Psoas muscle (tissue), 8 donors: ENCODE data around the gene MGRN1. TPM values are rescaled to one million over a fixed set of nuclear protein-coding genes. Genes with fewer than 3 reads are reported as not detected.

Experiments
- ATAC-seq, 4 donors: fragments of 200-7000 bp; cut with Tn5 transposase; one replicate each; pipeline ENCODE4 v1.9.1; 2020; ENCODE audit warnings: moderate library complexity in 3 of 4, mild to moderate bottlenecking in 2 of 4
- DNase-seq, 2 donors: peaks; one replicate each; pipeline ENCODE4 v3.0.0-alpha.2; 2020
- H3K27ac ChIP-seq: fragments of 200-600 bp; one replicate; pipeline ENCODE4 v1.8.0; 2022
- H3K27me3 ChIP-seq, 3 donors: fragments of 200-600 bp in 1 of 3; one replicate each; pipeline versions ENCODE4 v1.6.1 to v1.8.0; 2013 to 2022; ENCODE audit warnings: low read length in 2 of 3, mild to moderate bottlenecking in 2 of 3, moderate library complexity in 1 of 3; ENCODE audit not compliant: insufficient read depth in 3 of 3
- H3K36me3 ChIP-seq, 2 donors: fragments of 200-600 bp in 1 of 2; one replicate each; pipeline versions ENCODE4 v1.6.1 to v1.8.0; 2013 to 2022; ENCODE audit warnings: low read depth in 1 of 2, mild to moderate bottlenecking in 1 of 2, moderate library complexity in 1 of 2; ENCODE audit not compliant: insufficient read depth in 1 of 2
- H3K4me1 ChIP-seq: fragments of 200-600 bp; one replicate; pipeline ENCODE4 v1.8.0; 2022
- H3K4me3 ChIP-seq: fragments of 200-600 bp; one replicate; pipeline ENCODE4 v1.8.0; 2022; ENCODE audit warnings: mild to moderate bottlenecking
- H3K9me3 ChIP-seq: fragments of 200-600 bp; one replicate; pipeline ENCODE4 v1.8.0; 2022
- CTCF ChIP-seq: fragments of 200-600 bp; IDR thresholded peaks from one replicate; pipeline ENCODE4 v1.8.0; 2022; ENCODE audit warnings: antibody characterized with exemption
- WGBS, 3 donors: extraction: QIAGEN DNeasy Blood & Tissue Kit; methylation state at CpG; one replicate each; pipeline versions ENCODE4 v1.1.6 to v1.1.7; 2013; 5-methylcytosine and 5-hydroxymethylcytosine counted together
- intact Hi-C, 2 donors: fragments of 100-400 bp; cut with DNase I; formaldehyde crosslinking; loops; one replicate each; pipeline versions ENCODE4 v1.11.0 to v1.14.2; 2022
- polyA plus RNA-seq, 3 donors: library from polyadenylated mRNA; stranded (reverse); fragments of 200-250 nt; gene quantifications; one replicate each; pipeline ENCODE4 v1.2.3, GENCODE V29; 2013
- total RNA-seq, 4 donors: library from RNA; stranded (reverse); fragmentation: NEBNext Ultra II Directional in 2 of 4; extraction: Animal tissue kit (Norgen Biotek cat#: 25700) in 2 of 4; gene quantifications; one replicate each; pipeline versions ENCODE4 v1.2.1 to v1.2.4, GENCODE V29; 2021 to 2023
- donor health status: healthy with polysubstance abuse.
- donor health status: DM: no; HTN: no; CAD: no; lungs with moderate emphysema.
- donor health status: Bipolar disorder and iron deficiency.
- donor health status: healthy.
- donor health status: DM: yes; HTN: yes; CAD: no.
- donor health status: DM: no; HTN: no; CAD: no.
- donor health status: DM: no; HTN: no; CAD: no.
- donor health status: DM: yes; HTN: yes; CAD: no.

Gene MGRN1
- total and polyA plus RNA-seq, 7 donors: 20.2 to 63.1 (median 44.2) TPM

- DNase-seq (no peak), ATAC-seq (peak in 1 of 4 donors; percentile 30)
- peaks cover 10% of the 10 kb centered on the region for H3K4me1 ChIP-seq
- H3K27me3 ChIP-seq: no peaks in the 10 kb centered on the region
- peaks cover 0 to 47% of the 10 kb centered on the region in 2 donors for H3K36me3 ChIP-seq
- no peak overlapping the region for H3K4me3 ChIP-seq
- 72 to 79% (median 76%) methylated on average over 11 of the region's 11 CpGs for WGBS, 3 donors
- H3K27ac ChIP-seq: no peak overlapping the region
- TF ChIP-seq CTCF: no peak
- H3K9me3 ChIP-seq: no peaks in the 10 kb centered on the region
- intact Hi-C loops: no loop called here
Observed at GRCh38 chr16:4661661-4662060, 37.0 kb downstream of the MGRN1 start.

GRCh38 chr16:4663465-4663776 is 38.8 kb downstream of the MGRN1 start:
- TF ChIP-seq CTCF: no peak
- H3K4me3 ChIP-seq: no peak overlapping the region
- intact Hi-C loops: no loop called here
- H3K27me3 ChIP-seq: no peaks in the 10 kb centered on the region
- ATAC-seq (no peak), DNase-seq (no peak)
- H3K4me1 ChIP-seq: peaks cover 10% of the 10 kb centered on the region
- whole genome bisulfite sequencing, 3 donors: 72 to 78% (median 77%) methylated on average over 5 of the region's 5 CpGs
- peaks cover 3 to 47% of the 10 kb centered on the region in 2 donors for H3K36me3 ChIP-seq
- peak overlapping the region; percentile 48 for H3K27ac ChIP-seq
- H3K9me3 ChIP-seq: no peaks in the 10 kb centered on the region

GRCh38 chr16:4663777-4664465 is 39.3 kb downstream of the MGRN1 start:
- no peak for TF ChIP-seq CTCF
- H3K36me3 ChIP-seq: peaks cover 8 to 47% of the 10 kb centered on the region in 2 donors

GRCh38 chr16:4664538-4665418 is 40.2 kb downstream of the MGRN1 start:
- WGBS, 3 donors: 66 to 72% (median 70%) methylated on average over 25 to 26 of the region's 26 CpGs
- ATAC-seq (peak in 3 of 4 donors; percentile 17 to 31 (median 23)), DNase-seq (peak in 1 of 2 donors; percentile 64)
- Histone ChIP-seq H3K27me3 (no peaks in the 10 kb centered on the region), H3K9me3 (no peaks in the 10 kb centered on the region), H3K4me1 (peaks cover 10% of the 10 kb centered on the region), H3K36me3 (peaks cover 9 to 48% of the 10 kb centered on the region in 2 donors), H3K27ac (no peak overlapping the region), H3K4me3 (no peak overlapping the region)
- no peak for TF ChIP-seq CTCF
- intact Hi-C loops: no loop called here

More at GRCh38 chr16:4663777-4664465, 39.3 kb downstream of the MGRN1 start:
- intact Hi-C loops: no loop called here
- Histone ChIP-seq H3K9me3 (no peaks in the 10 kb centered on the region), H3K27me3 (no peaks in the 10 kb centered on the region), H3K27ac (peak overlapping the region; percentile 48), H3K4me1 (peaks cover 10% of the 10 kb centered on the region), H3K4me3 (no peak overlapping the region)
- ATAC-seq (peak; percentile 16 to 46 (median 33)), DNase-seq (peak; percentile 54 to 73)
- 66 to 71% (median 67%) methylated on average over 25 of the region's 25 CpGs for WGBS, 3 donors
